GM08714 (cell line): ENCODE measurements around the gene ANHX.

Experiments
- H3K4me3 ChIP-seq: fragments of 200-500 bp; sonication (Bioruptor generic); 2 replicates; pipeline ENCODE4 v1.5.1; 2014; ENCODE audit warnings: mild to moderate bottlenecking, low read length, inconsistent platforms
- ZNF274 ChIP-seq: IDR thresholded peaks from 2 replicates; pipeline ENCODE4 v1.6.1; 2012; ENCODE audit warnings: mild to moderate bottlenecking, low read depth, low read length

ANHX gene

DNA sequence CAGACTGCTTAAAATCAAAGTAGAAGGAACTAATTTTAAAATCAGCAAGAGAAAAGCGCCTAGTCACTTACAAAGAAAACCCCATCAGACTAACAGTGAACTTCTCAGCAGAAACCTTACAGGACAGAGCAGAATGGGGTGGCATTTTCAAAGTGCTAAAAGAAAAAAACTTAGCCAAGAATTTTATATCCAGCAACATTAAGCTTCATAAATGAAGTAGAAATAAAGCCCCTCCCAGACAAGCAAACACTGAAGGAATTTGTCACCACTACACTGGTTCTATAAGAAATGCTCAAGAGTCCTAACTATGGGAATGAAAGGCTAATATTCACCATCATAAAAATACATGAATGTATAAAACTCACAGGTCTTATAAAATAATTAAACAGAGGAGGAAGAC lies 60.8 kb downstream of the ANHX start:
- TF ChIP-seq ZNF274: no peak

GRCh38 chr12:133172491-133172890 lies 63.2 kb downstream of the ANHX start:
- TF ChIP-seq ZNF274: no peak

More for the DNA sequence above, 60.8 kb downstream of the ANHX start:
- no peak overlapping the region for H3K4me3 ChIP-seq

More at GRCh38 chr12:133172491-133172890, 63.2 kb downstream of the ANHX start:
- H3K4me3 ChIP-seq: no peak overlapping the region
